Measurements from ENCODE around the gene CACNA2D3.

Gene CACNA2D3

DNA sequence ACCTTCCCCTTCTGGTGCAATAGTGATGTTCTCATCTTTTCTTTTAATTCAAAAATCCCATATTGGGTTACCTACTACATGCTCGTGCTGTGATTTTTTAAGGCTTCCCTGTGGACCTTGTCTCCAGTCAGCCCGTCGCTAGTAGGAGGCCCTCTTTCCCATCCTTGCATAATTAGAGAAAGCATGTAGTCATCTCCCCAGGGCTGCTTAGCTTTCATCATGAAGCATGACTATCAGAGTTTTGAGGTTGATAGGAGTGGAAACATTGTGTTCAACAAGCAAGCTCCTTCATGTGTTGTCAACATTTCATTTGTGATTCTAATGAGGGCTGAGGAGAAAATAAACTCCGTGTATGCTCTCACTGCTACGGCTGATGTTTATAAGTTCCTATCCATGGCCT is 814.2 kb downstream of the CACNA2D3 start:
- no peaks in the 10 kb centered on the region for H3K36me3 ChIP-seq (ENCODE audit: insufficient read depth, low read length)
- TF ChIP-seq EZH2 (IDR thresholded peaks at IDR 0.05) (no peak), FOXP2 (optimal IDR thresholded peaks at IDR 0.05; ENCODE audit: control extremely low read depth, extremely low read length, insufficient read depth) (no peak), POLR2AphosphoS5 (IDR thresholded peaks at IDR 0.05; ENCODE audit: borderline replicate concordance, low read depth, low read length) (no peak)
- no peaks in the 10 kb centered on the region for H3K9me3 ChIP-seq (ENCODE audit: low read depth, low read length)
- no peak overlapping the region for H3K27ac ChIP-seq
- H3K9ac ChIP-seq (ENCODE audit: insufficient read length), result no peak overlapping the region
- no peak overlapping the region for H3K4me3 ChIP-seq
- DNase-seq (ENCODE audit: low read depth, low spot score), result no peak

DNA sequence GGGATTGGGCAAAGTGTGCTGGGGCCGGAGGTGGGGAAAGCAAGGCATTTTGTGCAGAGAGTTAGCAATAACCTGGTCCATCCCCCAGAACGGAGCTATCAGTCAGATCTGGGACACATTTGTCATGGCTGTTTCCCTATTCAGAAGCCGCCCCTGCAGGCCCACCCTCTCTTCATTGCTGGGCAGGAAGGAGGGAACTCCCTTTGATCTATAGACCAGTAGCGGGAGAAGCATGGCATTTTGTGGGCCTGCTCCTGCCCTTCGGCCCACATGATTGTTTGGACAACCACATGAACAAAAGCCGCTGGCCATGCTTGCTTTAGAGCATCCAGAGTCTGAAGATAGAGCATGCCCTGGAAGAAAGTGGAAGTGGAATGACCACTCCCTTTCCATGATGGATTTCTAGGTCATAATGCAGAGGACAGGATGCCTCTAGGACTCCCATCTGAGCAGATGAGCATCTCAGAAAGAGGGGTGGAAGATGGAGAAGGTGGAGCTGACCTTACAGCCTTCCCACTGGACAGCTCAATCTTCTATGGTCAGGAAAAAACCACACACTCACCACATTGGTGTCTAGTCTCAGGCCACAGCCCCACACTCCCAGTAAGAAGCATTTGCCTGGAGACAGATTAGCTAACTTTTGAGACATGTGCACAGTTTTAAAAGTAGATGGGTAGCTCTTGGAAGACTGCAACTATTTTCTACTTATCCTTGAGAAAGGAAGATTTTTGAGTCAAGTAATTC is 817.4 kb downstream of the CACNA2D3 start:
- DNase-seq (ENCODE audit: low read depth, low spot score), result no peak
- Histone ChIP-seq H3K9ac (ENCODE audit: insufficient read length) (no peak overlapping the region), H3K36me3 (ENCODE audit: insufficient read depth, low read length) (no peaks in the 10 kb centered on the region), H3K27ac (no peak overlapping the region), H3K9me3 (ENCODE audit: low read depth, low read length) (no peaks in the 10 kb centered on the region), H3K4me3 (no peak overlapping the region)
- TF ChIP-seq EZH2 (IDR thresholded peaks at IDR 0.05), result no peak
- TF ChIP-seq POLR2AphosphoS5 (IDR thresholded peaks at IDR 0.05; ENCODE audit: borderline replicate concordance, low read depth, low read length), result no peak
- TF ChIP-seq FOXP2 (optimal IDR thresholded peaks at IDR 0.05; ENCODE audit: control extremely low read depth, extremely low read length, insufficient read depth), result no peak

DNA sequence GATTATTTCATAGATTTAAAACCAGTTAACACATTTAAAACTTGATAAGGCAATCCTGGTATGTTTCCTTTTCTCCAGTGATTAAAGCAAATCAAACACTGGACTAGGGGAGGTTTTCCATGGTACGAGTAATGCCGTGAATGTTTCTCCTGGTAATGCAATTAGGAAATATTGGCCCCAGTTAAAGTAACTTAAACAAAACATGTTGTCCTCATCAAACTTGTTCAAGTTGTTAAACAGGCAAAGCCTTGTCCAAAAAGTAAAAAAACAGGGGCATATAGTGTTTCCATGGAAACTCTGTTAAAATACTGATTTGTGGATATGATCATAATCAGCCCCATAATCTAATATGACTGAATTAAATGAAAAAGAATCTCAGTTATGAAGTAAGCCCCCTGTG is 818.6 kb downstream of the CACNA2D3 start:
- Histone ChIP-seq H3K36me3 (ENCODE audit: insufficient read depth, low read length) (no peaks in the 10 kb centered on the region), H3K4me3 (no peak overlapping the region), H3K9me3 (ENCODE audit: low read depth, low read length) (no peaks in the 10 kb centered on the region), H3K9ac (ENCODE audit: insufficient read length) (no peak overlapping the region), H3K27ac (no peak overlapping the region)
- TF ChIP-seq POLR2AphosphoS5 (IDR thresholded peaks at IDR 0.05; ENCODE audit: borderline replicate concordance, low read depth, low read length), result no peak
- no peak for TF ChIP-seq EZH2 (IDR thresholded peaks at IDR 0.05)
- TF ChIP-seq FOXP2 (optimal IDR thresholded peaks at IDR 0.05; ENCODE audit: control extremely low read depth, extremely low read length, insufficient read depth), result no peak
- DNase-seq (ENCODE audit: low read depth, low spot score), result no peak

DNA sequence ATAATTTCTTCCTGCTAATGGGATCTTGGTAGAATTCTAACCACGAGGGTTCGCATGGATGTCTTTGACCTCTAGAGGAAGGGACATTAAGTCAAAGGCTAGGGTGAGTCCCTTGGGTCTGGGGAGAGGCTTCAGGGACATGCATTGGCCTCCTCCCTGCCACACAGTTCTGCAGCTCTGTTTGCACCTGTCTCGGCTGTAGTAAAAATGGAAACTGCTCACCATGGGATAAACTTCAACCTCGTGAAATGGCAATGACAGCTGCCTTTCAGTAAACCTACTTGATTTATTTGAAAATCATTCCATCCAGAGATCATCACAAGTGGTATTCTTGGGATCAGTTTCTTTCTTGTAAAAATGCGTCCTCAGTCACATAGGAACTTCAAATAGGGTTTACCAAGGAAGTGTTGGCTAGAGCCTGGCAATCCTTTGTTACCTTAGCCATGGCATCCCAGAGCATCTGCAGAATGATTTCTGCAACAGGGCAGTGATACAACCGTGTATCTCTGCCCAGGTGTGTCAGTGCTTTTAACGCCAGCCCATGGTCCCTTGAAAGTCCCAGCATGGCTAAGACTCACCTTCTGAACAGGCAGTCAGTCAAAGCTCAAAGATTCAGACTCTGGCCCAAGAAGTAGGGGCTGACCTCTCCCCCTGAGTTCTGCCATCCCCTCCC is 819.5 kb downstream of the CACNA2D3 start:
- DNase-seq (ENCODE audit: low read depth, low spot score), result no peak
- Histone ChIP-seq H3K36me3 (ENCODE audit: insufficient read depth, low read length) (no peaks in the 10 kb centered on the region), H3K9ac (ENCODE audit: insufficient read length) (no peak overlapping the region), H3K4me3 (no peak overlapping the region), H3K27ac (no peak overlapping the region), H3K9me3 (ENCODE audit: low read depth, low read length) (no peaks in the 10 kb centered on the region)
- TF ChIP-seq POLR2AphosphoS5 (IDR thresholded peaks at IDR 0.05; ENCODE audit: borderline replicate concordance, low read depth, low read length) (no peak), EZH2 (IDR thresholded peaks at IDR 0.05) (no peak), FOXP2 (optimal IDR thresholded peaks at IDR 0.05; ENCODE audit: control extremely low read depth, extremely low read length, insufficient read depth) (no peak)

DNA sequence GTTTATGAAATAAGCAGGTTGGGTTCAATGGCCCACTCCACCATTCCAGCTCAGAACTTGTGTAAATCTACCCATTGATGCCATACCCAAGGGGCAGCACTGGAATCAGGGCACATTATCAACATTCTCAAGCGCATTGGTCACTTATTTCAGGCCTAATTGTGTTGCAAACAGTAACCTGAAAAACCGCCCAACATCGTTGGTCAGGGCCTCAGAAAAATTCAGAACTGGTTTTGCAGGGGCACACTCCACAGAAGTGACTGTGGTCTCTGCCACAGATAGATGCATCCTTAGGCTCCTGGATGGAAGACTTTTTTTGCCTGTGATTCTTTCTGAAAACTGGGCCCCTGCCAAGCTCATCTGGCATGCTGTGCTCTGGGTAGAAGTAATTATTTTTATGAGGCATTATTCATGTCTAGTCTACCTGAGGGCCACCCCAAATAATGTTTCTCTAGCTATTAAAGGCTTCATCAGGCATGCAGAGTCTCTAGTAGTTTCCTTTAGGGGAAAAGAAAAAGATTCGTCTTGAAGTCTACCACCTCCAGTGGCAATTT is 827.2 kb downstream of the CACNA2D3 start:
- H3K9me3 ChIP-seq (ENCODE audit: low read depth, low read length), result no peaks in the 10 kb centered on the region
- H3K9ac ChIP-seq (ENCODE audit: insufficient read length), result no peak overlapping the region
- no peak overlapping the region for H3K27ac ChIP-seq
- no peak for DNase-seq (ENCODE audit: low read depth, low spot score)
- TF ChIP-seq EZH2 (IDR thresholded peaks at IDR 0.05) (no peak), FOXP2 (optimal IDR thresholded peaks at IDR 0.05; ENCODE audit: control extremely low read depth, extremely low read length, insufficient read depth) (no peak), POLR2AphosphoS5 (IDR thresholded peaks at IDR 0.05; ENCODE audit: borderline replicate concordance, low read depth, low read length) (no peak)
- H3K36me3 ChIP-seq (ENCODE audit: insufficient read depth, low read length), result no peaks in the 10 kb centered on the region
- H3K4me3 ChIP-seq, result no peak overlapping the region

DNA sequence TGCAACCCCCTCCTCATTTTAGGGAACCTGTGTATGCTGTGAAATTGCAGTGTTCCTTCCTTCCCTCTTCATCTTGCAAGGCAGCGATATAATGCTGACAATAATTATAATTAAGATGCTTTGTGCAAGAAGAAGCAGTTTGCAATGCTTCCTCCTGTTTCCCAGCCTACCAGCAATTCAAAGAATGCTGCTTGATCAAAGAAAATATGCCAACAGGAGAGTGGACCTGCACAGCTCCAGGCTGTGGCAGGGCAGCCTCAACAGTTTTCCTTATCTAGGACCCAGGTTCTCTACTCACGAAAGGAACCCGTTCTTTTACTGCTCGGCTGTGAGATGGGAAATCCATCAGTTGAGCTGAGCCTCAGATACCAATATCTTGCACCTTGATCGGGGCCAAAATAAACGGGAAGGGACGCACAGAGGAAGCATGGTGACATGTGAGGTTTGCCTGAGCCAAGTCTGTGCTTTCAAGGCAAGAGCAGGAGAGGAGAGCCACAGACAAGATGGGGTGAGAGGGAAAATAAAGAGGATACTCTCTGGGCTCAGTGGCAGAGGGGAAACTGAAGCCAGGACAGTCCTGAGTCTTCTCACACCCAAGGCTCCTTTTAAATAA is 828.1 kb downstream of the CACNA2D3 start:
- Histone ChIP-seq H3K27ac (no peak overlapping the region), H3K36me3 (ENCODE audit: insufficient read depth, low read length) (no peaks in the 10 kb centered on the region), H3K4me3 (no peak overlapping the region), H3K9me3 (ENCODE audit: low read depth, low read length) (no peaks in the 10 kb centered on the region), H3K9ac (ENCODE audit: insufficient read length) (no peak overlapping the region)
- DNase-seq (ENCODE audit: low read depth, low spot score), result no peak
- TF ChIP-seq POLR2AphosphoS5 (IDR thresholded peaks at IDR 0.05; ENCODE audit: borderline replicate concordance, low read depth, low read length) (no peak), EZH2 (IDR thresholded peaks at IDR 0.05) (no peak), FOXP2 (optimal IDR thresholded peaks at IDR 0.05; ENCODE audit: control extremely low read depth, extremely low read length, insufficient read depth) (no peak)

DNA sequence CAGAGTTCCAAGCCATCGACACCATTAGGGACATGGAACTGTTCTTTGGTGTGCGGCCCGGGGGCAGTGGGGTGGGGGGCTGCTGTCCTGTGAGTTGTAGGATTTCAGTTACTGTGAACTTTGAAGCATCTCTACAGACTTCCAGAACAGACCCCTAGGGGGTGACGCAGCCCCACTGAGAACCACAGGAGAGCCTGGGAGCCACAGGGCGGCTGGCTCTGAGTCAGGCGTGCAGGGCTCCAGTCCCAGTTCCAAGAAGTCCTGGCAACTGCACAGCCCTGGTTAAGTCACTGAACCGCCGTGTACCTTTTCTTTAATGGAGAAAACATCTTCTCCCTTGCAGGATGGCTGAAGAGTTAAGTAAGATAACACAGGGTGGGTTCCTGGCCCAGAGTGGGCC is 829.1 kb downstream of the CACNA2D3 start:
- Histone ChIP-seq H3K4me3 (no peak overlapping the region), H3K36me3 (ENCODE audit: insufficient read depth, low read length) (no peaks in the 10 kb centered on the region), H3K9ac (ENCODE audit: insufficient read length) (no peak overlapping the region), H3K27ac (no peak overlapping the region), H3K9me3 (ENCODE audit: low read depth, low read length) (no peaks in the 10 kb centered on the region)
- no peak for TF ChIP-seq FOXP2 (optimal IDR thresholded peaks at IDR 0.05; ENCODE audit: control extremely low read depth, extremely low read length, insufficient read depth)
- TF ChIP-seq POLR2AphosphoS5 (IDR thresholded peaks at IDR 0.05; ENCODE audit: borderline replicate concordance, low read depth, low read length), result no peak
- TF ChIP-seq EZH2 (IDR thresholded peaks at IDR 0.05), result no peak
- DNase-seq (ENCODE audit: low read depth, low spot score), result no peak

DNA sequence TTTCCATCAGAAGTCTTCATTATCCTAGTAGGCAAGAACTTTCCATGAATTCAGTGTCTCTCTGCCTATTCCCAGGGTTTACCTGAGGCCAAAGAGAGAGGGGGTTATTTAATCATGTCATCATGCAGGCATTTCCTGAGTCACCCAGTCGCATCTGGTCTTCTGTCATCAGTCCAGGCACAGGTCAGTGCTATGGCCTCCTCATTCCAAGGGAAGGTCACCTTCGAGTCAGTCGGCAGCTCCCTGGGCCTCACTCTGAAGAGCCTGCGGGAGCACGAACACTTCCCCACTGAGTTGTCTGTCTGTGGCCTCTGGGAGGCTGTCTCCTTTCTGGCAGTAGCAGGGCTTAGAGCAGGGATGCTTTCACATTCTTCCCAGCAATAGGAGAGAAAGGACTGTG is 831.7 kb downstream of the CACNA2D3 start:
- TF ChIP-seq EZH2 (IDR thresholded peaks at IDR 0.05), result no peak
- TF ChIP-seq POLR2AphosphoS5 (IDR thresholded peaks at IDR 0.05; ENCODE audit: borderline replicate concordance, low read depth, low read length), result no peak
- no peak for TF ChIP-seq FOXP2 (optimal IDR thresholded peaks at IDR 0.05; ENCODE audit: control extremely low read depth, extremely low read length, insufficient read depth)
- Histone ChIP-seq H3K36me3 (ENCODE audit: insufficient read depth, low read length) (no peaks in the 10 kb centered on the region), H3K4me3 (no peak overlapping the region), H3K9ac (ENCODE audit: insufficient read length) (no peak overlapping the region), H3K27ac (no peak overlapping the region), H3K9me3 (ENCODE audit: low read depth, low read length) (no peaks in the 10 kb centered on the region)
- no peak for DNase-seq (ENCODE audit: low read depth, low spot score)
